Right ventricle myocardium superior (tissue), 1 donor: ENCODE measurements around the gene TAF7L. TPM values are rescaled to one million over a fixed set of nuclear protein-coding genes. Genes with fewer than 3 reads are reported as not detected.

Source experiments
- ATAC-seq: fragments of 200-7000 bp; cut with Tn5 transposase; one replicate; pipeline ENCODE4 v1.9.1; 2020; ENCODE audit warnings: mild to moderate bottlenecking; ENCODE audit not compliant: poor library complexity
- DNase-seq: peaks from one replicate; pipeline ENCODE4 v3.0.0-alpha.2; 2020
- intact Hi-C: fragments of 100-400 bp; cut with DNase I; formaldehyde crosslinking; loops from one replicate; pipeline ENCODE4 v1.11.2; 2022
- total RNA-seq: library from RNA; stranded (reverse); fragmentation: NEBNext Ultra II Directional; extraction: Animal tissue kit (Norgen Biotek cat#: 25700); gene quantifications from one replicate; pipeline ENCODE4 v1.2.1, GENCODE V29; 2021
- donor health status: DM: no; HTN: yes; CAD: no; lungs with severe emphysema.

Gene TAF7L
- total RNA-seq, 1 donor from 2014 or later: not detected

GRCh38 chrX:101231080-101231479 lies 60.1 kb downstream of the TAF7L start:
- intact Hi-C loops: no loop called here
- ATAC-seq: no peak
- DNase-seq: no peak

GRCh38 chrX:101230636-101231035 lies 60.5 kb downstream of the TAF7L start:
- ATAC-seq: no peak
- intact Hi-C loops: no loop called here
- no peak for DNase-seq

DNA sequence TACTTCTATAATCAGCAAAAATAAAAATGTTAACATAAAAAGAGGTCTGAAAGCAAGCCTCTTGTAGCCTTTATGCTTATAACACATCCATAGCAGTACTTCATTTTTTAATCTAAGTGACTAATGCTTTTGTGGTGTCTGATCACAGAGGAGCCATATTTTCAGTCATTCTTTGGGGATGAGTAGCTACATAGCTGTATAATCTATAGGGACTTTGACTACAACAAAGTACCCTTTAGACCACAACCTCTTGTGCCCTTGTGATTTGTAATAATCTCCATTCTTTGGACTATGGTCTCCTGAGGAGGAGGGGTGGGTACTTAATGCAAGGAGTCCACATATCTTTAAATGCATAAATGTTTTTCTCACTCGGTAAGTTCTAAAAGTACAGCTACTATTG lies 62.0 kb downstream of the TAF7L start:
- DNase-seq (no peak), ATAC-seq (no peak)
- intact Hi-C loops: no loop called here

DNA sequence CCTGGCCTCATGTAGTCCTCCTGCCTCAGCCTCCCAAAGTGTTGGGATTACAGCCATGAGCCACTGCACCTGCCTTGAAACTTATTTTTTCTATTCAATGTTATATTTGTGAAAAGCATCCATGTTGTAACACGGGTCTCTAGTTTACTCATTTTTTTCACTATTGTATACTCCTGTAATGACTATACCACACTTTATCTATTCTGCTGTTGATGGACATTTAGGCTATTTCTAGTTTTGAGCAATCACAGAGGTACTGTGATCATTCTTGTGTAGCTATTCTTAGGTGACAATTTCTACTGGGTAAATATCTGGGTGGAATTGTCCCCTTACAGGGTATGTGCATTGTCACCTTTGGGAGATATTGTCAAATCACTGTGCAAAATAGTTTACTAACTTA lies 67.9 kb downstream of the TAF7L start:
- ATAC-seq: no peak
- DNase-seq: no peak
- intact Hi-C loops: no loop called here

GRCh38 chrX:101220662-101221260 lies 70.4 kb downstream of the TAF7L start:
- ATAC-seq (no peak), DNase-seq (no peak)
- intact Hi-C loops: no loop called here

DNA sequence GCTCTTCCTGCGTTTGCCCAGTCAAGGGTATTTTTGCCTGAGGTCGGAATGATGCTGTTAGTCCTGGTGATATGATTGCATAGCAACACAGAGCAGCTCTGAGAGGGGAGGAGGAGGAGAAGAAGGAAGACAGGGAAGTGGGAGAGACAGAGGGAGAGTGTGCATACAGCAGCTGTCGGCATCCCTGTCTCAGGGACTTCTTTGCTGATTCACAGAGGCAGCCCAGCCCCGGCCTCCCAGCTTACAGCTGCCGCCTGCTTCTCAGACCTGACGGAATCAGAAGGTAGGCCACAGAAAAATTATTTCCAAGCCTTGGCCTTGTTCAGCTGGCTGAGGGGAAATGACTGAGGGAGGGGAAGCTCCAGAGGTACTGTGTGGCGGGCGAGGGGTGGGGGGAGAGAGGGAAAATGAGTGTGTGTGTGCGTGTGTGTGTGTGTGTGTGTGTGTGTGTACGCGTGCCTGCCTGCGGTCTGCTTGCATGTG lies 71.2 kb downstream of the TAF7L start:
- DNase-seq (no peak), ATAC-seq (no peak)
- intact Hi-C loops: no loop called here

- DNase-seq (no peak), ATAC-seq (no peak)
- intact Hi-C loops: no loop called here
Measured at GRCh38 chrX:101219116-101219863, 71.8 kb downstream of the TAF7L start, which contains the start of gene DRP2. Gene DRP2 (plus strand): TSS chrX:101219786. CDS start chrX:101231648, 11,862 bp downstream.

Other genes starting within 250 kb of the TAF7L start
- gene TRMT2B, start 239.2 kb downstream of the TAF7L start, total RNA-seq: 17.0 TPM
- 0.30 TPM for gene TMEM35A, start 212.5 kb downstream of the TAF7L start, total RNA-seq
- gene CENPI, start 193.1 kb downstream of the TAF7L start, total RNA-seq: 0.51 TPM
- gene DRP2, start 71.5 kb downstream of the TAF7L start, total RNA-seq: 0.05 TPM
- 20.3 TPM for gene TIMM8A, start 57.4 kb upstream of the TAF7L start, total RNA-seq
- 1.8 TPM for gene BTK, start 94.9 kb upstream of the TAF7L start, total RNA-seq
- 72.0 TPM for gene RPL36A, start 99.7 kb upstream of the TAF7L start, total RNA-seq
- 9.1 TPM for gene GLA, start 116.6 kb upstream of the TAF7L start, total RNA-seq
- gene HNRNPH2, start 116.9 kb upstream of the TAF7L start, total RNA-seq: 46.9 TPM
- 4.6 TPM for gene ARMCX4, start 194.1 kb upstream of the TAF7L start, total RNA-seq